Upper lobe of left lung (tissue), 6 donors: ENCODE measurements around the gene RASSF5. TPM values are rescaled to one million over a fixed set of nuclear protein-coding genes. Genes with fewer than 3 reads are reported as not detected.

Experiments used
- ATAC-seq, 2 donors: fragments of 200-7000 bp; cut with Tn5 transposase; one replicate each; pipeline ENCODE4 v1.9.1; 2022; ENCODE audit warnings: mild to moderate bottlenecking in 2 of 2, moderate library complexity in 2 of 2; ENCODE audit not compliant: low FRiP score in 2 of 2
- DNase-seq, 2 donors: peaks; one replicate each; pipeline ENCODE4 v3.0.0-alpha.2; 2019 to 2020
- H3K27ac ChIP-seq, 4 donors: fragments of 200-600 bp; sonication (generic); one replicate each; pipeline ENCODE4 v1.5.1; 2016 to 2019
- H3K27me3 ChIP-seq, 4 donors: fragments of 200-600 bp; sonication (generic); one replicate each; pipeline ENCODE4 v1.5.1; 2017 to 2019
- H3K36me3 ChIP-seq, 4 donors: fragments of 200-600 bp; sonication (generic); one replicate each; pipeline ENCODE4 v1.5.1; 2016 to 2019
- H3K4me1 ChIP-seq, 4 donors: fragments of 200-600 bp; sonication (generic); one replicate each; pipeline ENCODE4 v1.5.1; 2018 to 2019
- H3K4me3 ChIP-seq, 4 donors: fragments of 200-600 bp; sonication (generic); one replicate each; pipeline ENCODE4 v1.5.1; 2017 to 2019; ENCODE audit warnings: mild to moderate bottlenecking in 2 of 4, moderate library complexity in 1 of 4
- H3K9me3 ChIP-seq, 4 donors: fragments of 200-600 bp; sonication (generic); one replicate each; pipeline ENCODE4 v1.5.1; 2018 to 2019
- CTCF ChIP-seq, 6 experiments: fragments of 450-650 bp in 4 of 6; fragments of 200-600 bp in 2 of 6; sonication (generic) in 2 of 6; IDR thresholded peaks; one replicate each; pipeline ENCODE4 v1.5.1; 2016 to 2019; ENCODE audit warnings: antibody characterized with exemption in 6 of 6
- EP300 ChIP-seq, 4 donors: sonication (generic); formaldehyde crosslinking; IDR thresholded peaks; one replicate each; pipeline ENCODE4 v1.5.1; 2017; ENCODE audit warnings: antibody characterized with exemption in 4 of 4, control low read depth in 2 of 4
- POLR2A ChIP-seq, 4 donors: fragments of 450-650 bp; IDR thresholded peaks; one replicate each; pipeline ENCODE4 v1.5.1; 2016 to 2017; ENCODE audit warnings: antibody characterized with exemption in 4 of 4, mild to moderate bottlenecking in 2 of 4
- POLR2AphosphoS5 ChIP-seq, 2 donors: sonication (generic); formaldehyde crosslinking; IDR thresholded peaks; one replicate each; pipeline ENCODE4 v1.5.1; 2017; ENCODE audit warnings: antibody characterized with exemption in 2 of 2
- WGBS, 2 donors: methylation state at CpG; one replicate each; pipeline ENCODE4 v1.1.5; 2017 to 2018; 5-methylcytosine and 5-hydroxymethylcytosine counted together
- total RNA-seq, 6 donors: library from RNA; depleted of rRNA in 4 of 6; stranded (reverse); fragments of >200 nt in 4 of 6; gene quantifications; one replicate each; pipeline versions ENCODE4 v1.1.0 to v1.2.1, GENCODE V29; 2016 to 2021
- donor health status: DM: no; HTN: no; CAD: no; lungs with moderate emphysema.
- donor health status: DM: no; HTN: yes; CAD: no; lungs with severe emphysema.

Gene RASSF5
- total RNA-seq, 6 donors from 2014 or later = 47.2 to 61.1 (median 54.9) TPM

GRCh38 chr1:206463137-206463536 is 44.2 kb upstream of the RASSF5 start:
- Histone ChIP-seq H3K4me1 (peaks cover 9 to 14% (median 11%) of the 10 kb centered on the region in 4 donors), H3K27ac (no peak overlapping the region), H3K27me3 (no peaks in the 10 kb centered on the region), H3K36me3 (peaks cover 0 to 21% (median 8%) of the 10 kb centered on the region in 4 donors), H3K9me3 (no peaks in the 10 kb centered on the region), H3K4me3 (no peak overlapping the region)
- TF ChIP-seq CTCF (IDR thresholded peaks at IDR 0.05) (no peak), POLR2A (IDR thresholded peaks at IDR 0.05) (no peak), POLR2AphosphoS5 (IDR thresholded peaks at IDR 0.05) (no peak), EP300 (IDR thresholded peaks at IDR 0.05) (no peak)
- ATAC-seq (no peak), DNase-seq (no peak)
- WGBS, 2 donors = 64% methylated on average over 1 of the region's 1 CpG

- WGBS, 2 donors = 93 to 96% methylated on average over 8 of the region's 8 CpGs
- no peak for TF ChIP-seq EP300 (IDR thresholded peaks at IDR 0.05)
- no peak for TF ChIP-seq POLR2A (IDR thresholded peaks at IDR 0.05)
- no peak for TF ChIP-seq CTCF (IDR thresholded peaks at IDR 0.05)
- no peak for TF ChIP-seq POLR2AphosphoS5 (IDR thresholded peaks at IDR 0.05)
- DNase-seq = no peak
Measured at GRCh38 chr1:206463911-206464310, 43.4 kb upstream of the RASSF5 start.

GRCh38 chr1:206464456-206464964 is 42.8 kb upstream of the RASSF5 start:
- Histone ChIP-seq H3K27me3 (no peaks in the 10 kb centered on the region), H3K4me1 (peaks cover 13 to 24% (median 22%) of the 10 kb centered on the region in 4 donors), H3K27ac (no peak overlapping the region), H3K36me3 (peaks cover 0 to 15% (median 3%) of the 10 kb centered on the region in 4 donors), H3K4me3 (no peak overlapping the region), H3K9me3 (no peaks in the 10 kb centered on the region)
- DNase-seq = no peak
- 70 to 72% methylated on average over 4 of the region's 4 CpGs for WGBS, 2 donors
- TF ChIP-seq POLR2A (IDR thresholded peaks at IDR 0.05) = no peak
- no peak for TF ChIP-seq POLR2AphosphoS5 (IDR thresholded peaks at IDR 0.05)
- no peak for TF ChIP-seq CTCF (IDR thresholded peaks at IDR 0.05)
- no peak for TF ChIP-seq EP300 (IDR thresholded peaks at IDR 0.05)
- ATAC-seq = peak in 1 of 2 donors; percentile 79

More at GRCh38 chr1:206463911-206464310, 43.4 kb upstream of the RASSF5 start:
- Histone ChIP-seq H3K9me3 (no peaks in the 10 kb centered on the region), H3K4me3 (no peak overlapping the region), H3K4me1 (peaks cover 9 to 19% (median 17%) of the 10 kb centered on the region in 4 donors), H3K27me3 (no peaks in the 10 kb centered on the region), H3K36me3 (peaks cover 0 to 15% (median 5%) of the 10 kb centered on the region in 4 donors), H3K27ac (no peak overlapping the region)
- no peak for ATAC-seq

- Histone ChIP-seq H3K27me3 (no peaks in the 10 kb centered on the region), H3K9me3 (no peaks in the 10 kb centered on the region), H3K36me3 (peaks cover 0 to 10% (median 3%) of the 10 kb centered on the region in 4 donors), H3K27ac (no peak overlapping the region), H3K4me1 (peaks cover 25 to 38% (median 36%) of the 10 kb centered on the region in 4 donors), H3K4me3 (no peak overlapping the region)
- TF ChIP-seq CTCF (IDR thresholded peaks at IDR 0.05) (no peak), POLR2A (IDR thresholded peaks at IDR 0.05) (no peak), EP300 (IDR thresholded peaks at IDR 0.05) (no peak), POLR2AphosphoS5 (IDR thresholded peaks at IDR 0.05) (no peak)
- 69 to 75% methylated on average over 2 of the region's 2 CpGs for WGBS, 2 donors
- DNase-seq (no peak), ATAC-seq (no peak)
Measured at GRCh38 chr1:206465951-206466350, 41.4 kb upstream of the RASSF5 start.
